GM11168 (cell line): ENCODE results near the gene JCAD.

Experiments
- in situ Hi-C: fragments of 300-500 bp; cut with MboI; formaldehyde crosslinking; loops from one replicate; pipeline ENCODE4 v1.12.0; 2022; ENCODE audit warnings: low sequenced_read_pairs; ENCODE audit not compliant: unreplicated experiment

JCAD gene

GRCh38 chr10:30073767-30074060, 14.3 kb upstream of the JCAD start:
- in situ Hi-C loops: no loop called here

GRCh38 chr10:30073045-30073766, 13.8 kb upstream of the JCAD start:
- in situ Hi-C loops: no loop called here

- in situ Hi-C loops: no loop called here
Measured at GRCh38 chr10:30072068-30072467, 12.7 kb upstream of the JCAD start.

- in situ Hi-C loops: no loop called here
Measured at GRCh38 chr10:30070001-30070685, 10.8 kb upstream of the JCAD start.

- in situ Hi-C loops: no loop called here
Measured at GRCh38 chr10:30068492-30069223, 9.3 kb upstream of the JCAD start.

GRCh38 chr10:30063099-30063498, 3.7 kb upstream of the JCAD start:
- in situ Hi-C loops: no loop called here

GRCh38 chr10:30062582-30062981, 3.2 kb upstream of the JCAD start:
- in situ Hi-C loops: no loop called here

- in situ Hi-C loops: no loop called here
Measured at GRCh38 chr10:30062090-30062489, 2.7 kb upstream of the JCAD start.

- in situ Hi-C loops: no loop called here
Measured at GRCh38 chr10:30058570-30059132, 735 bp downstream of the JCAD start.

- in situ Hi-C loops: no loop called here
Measured at GRCh38 chr10:30057894-30058556, 1.4 kb downstream of the JCAD start.

GRCh38 chr10:30057421-30057841, 2.0 kb downstream of the JCAD start:
- in situ Hi-C loops: no loop called here

- in situ Hi-C loops: no loop called here
Measured at GRCh38 chr10:30056767-30057355, 2.5 kb downstream of the JCAD start.

- in situ Hi-C loops: no loop called here
Measured at GRCh38 chr10:30056281-30056680, 3.1 kb downstream of the JCAD start.

GRCh38 chr10:30055226-30055662, 4.1 kb downstream of the JCAD start:
- in situ Hi-C loops: no loop called here

GRCh38 chr10:30052062-30052461, 7.3 kb downstream of the JCAD start:
- in situ Hi-C loops: no loop called here

GRCh38 chr10:30051220-30051619, 8.2 kb downstream of the JCAD start:
- in situ Hi-C loops: no loop called here

- in situ Hi-C loops: no loop called here
Measured at GRCh38 chr10:30050411-30050810, 9.0 kb downstream of the JCAD start.

- in situ Hi-C loops: no loop called here
Measured at GRCh38 chr10:30048768-30049517, 10.4 kb downstream of the JCAD start.

- in situ Hi-C loops: no loop called here
Measured at GRCh38 chr10:30047924-30048531, 11.4 kb downstream of the JCAD start.
